Immature natural killer cell (primary cell): ENCODE data around the gene TMEM219. TPM values are rescaled to one million over a fixed set of nuclear protein-coding genes. Genes with fewer than 3 reads are reported as not detected.
"Not testable (repeated sequence)": the region's sequence is repeated elsewhere in the genome, so short reads cannot be mapped to it uniquely, and the experiment has no call there.

Experiments
- DNase-seq, 3 donors: peaks; one replicate each; pipeline ENCODE4 v3.0.0; 2022; ENCODE audit warnings: mixed read lengths in 1 of 3
- H3K27ac Mint-ChIP-seq, 6 donors: one replicate each; pipeline ENCODE4 v1.8.0; 2020; ENCODE audit warnings: mixed read lengths in 6 of 6, mild to moderate bottlenecking in 5 of 6, inconsistent platforms in 4 of 6, moderate library complexity in 3 of 6
- H3K27me3 Mint-ChIP-seq, 3 donors: one replicate each; pipeline ENCODE4 v1.8.0; 2020 to 2021; ENCODE audit warnings: low read depth in 3 of 3, mild to moderate bottlenecking in 3 of 3, mixed read lengths in 3 of 3, moderate library complexity in 3 of 3, inconsistent platforms in 1 of 3
- H3K36me3 Mint-ChIP-seq, 3 donors: one replicate each; pipeline ENCODE4 v1.8.0; 2020; ENCODE audit warnings: mixed read lengths in 3 of 3, inconsistent platforms in 2 of 3, mild to moderate bottlenecking in 2 of 3
- H3K4me1 Mint-ChIP-seq, 2 donors: one replicate each; pipeline ENCODE4 v1.8.0; 2020; ENCODE audit warnings: inconsistent platforms in 2 of 2, mild to moderate bottlenecking in 2 of 2, mixed read lengths in 2 of 2, moderate library complexity in 1 of 2
- H3K4me3 Mint-ChIP-seq, 5 donors: one replicate each; pipeline ENCODE4 v1.8.0; 2020; ENCODE audit warnings: mild to moderate bottlenecking in 5 of 5, mixed read lengths in 5 of 5, inconsistent platforms in 3 of 5, moderate library complexity in 3 of 5
- H3K9me3 Mint-ChIP-seq, 6 donors: one replicate each; pipeline ENCODE4 v1.8.0; 2020; ENCODE audit warnings: mild to moderate bottlenecking in 6 of 6, mixed read lengths in 6 of 6, inconsistent platforms in 4 of 6, moderate library complexity in 3 of 6
- polyA plus RNA-seq, 3 donors: library from polyadenylated mRNA; unstranded; fragments of 300-500 nt; fragmentation: Illumina TruSeq; gene quantifications; one replicate each; pipeline ENCODE4 v1.2.3, GENCODE V29; 2021

The TMEM219 gene
- polyA plus RNA-seq, 3 donors from 2014 or later, result 157 to 243 (median 216) TPM

- no peaks in the 10 kb centered on the region for H3K36me3 Mint-ChIP-seq
- no peak for DNase-seq
- peaks cover 0 to 2% (median 0%) of the 10 kb centered on the region in 6 donors for H3K9me3 Mint-ChIP-seq
- peaks cover 2 to 5% of the 10 kb centered on the region in 2 donors for H3K4me1 Mint-ChIP-seq
- peak overlapping the region in 1 of 6 donors; percentile 50 for H3K27ac Mint-ChIP-seq
- peaks cover 10 to 18% (median 14%) of the 10 kb centered on the region in 3 donors for H3K27me3 Mint-ChIP-seq
- H3K4me3 Mint-ChIP-seq, result peak overlapping the region in 4 of 5 donors; percentile 36 to 66 (median 41)
Observed at GRCh38 chr16:30009990-30010843, 48.3 kb downstream of the TMEM219 start.

GRCh38 chr16:30010844-30011713, 49.2 kb downstream of the TMEM219 start, which contains the start of gene DOC2A:
Gene DOC2A, minus strand, starts transcription at chr16:30011027. Its CDS starts 805 bp downstream, at chr16:30010222.
- peaks cover 0 to 2% (median 0%) of the 10 kb centered on the region in 6 donors for H3K9me3 Mint-ChIP-seq
- peak within 1 kb of the TSS in 1 of 6 donors; percentile 50 for H3K27ac Mint-ChIP-seq
- no peak for DNase-seq

GRCh38 chr16:30011714-30012504, 50.0 kb downstream of the TMEM219 start:
- H3K27ac Mint-ChIP-seq, result no peak overlapping the region
- peaks cover 10 to 18% (median 14%) of the 10 kb centered on the region in 3 donors for H3K27me3 Mint-ChIP-seq
- H3K9me3 Mint-ChIP-seq, result peaks cover 0 to 2% (median 0%) of the 10 kb centered on the region in 6 donors
- peaks cover 2 to 5% of the 10 kb centered on the region in 2 donors for H3K4me1 Mint-ChIP-seq
- H3K36me3 Mint-ChIP-seq, result no peaks in the 10 kb centered on the region
- no peak for DNase-seq
- H3K4me3 Mint-ChIP-seq, result peak overlapping the region; percentile 60 to 84 (median 76)

More at GRCh38 chr16:30010844-30011713, 49.2 kb downstream of the TMEM219 start, which contains the start of gene DOC2A:
- Mint-ChIP-seq H3K4me3 (peak within 1 kb of the TSS in 4 of 5 donors; percentile 58 to 84 (median 70)), H3K27me3 (peaks cover 10 to 18% (median 14%) of the 10 kb centered on the region in 3 donors), H3K4me1 (peaks cover 2 to 5% of the 10 kb centered on the region in 2 donors), H3K36me3 (no peaks in the 10 kb centered on the region)

- H3K9me3 Mint-ChIP-seq, DNase-seq, H3K27ac Mint-ChIP-seq, H3K4me1 Mint-ChIP-seq, H3K4me3 Mint-ChIP-seq, H3K36me3 Mint-ChIP-seq: not testable (repeated sequence)
- peaks cover 8 to 20% (median 14%) of the 10 kb centered on the region in 3 donors for H3K27me3 Mint-ChIP-seq
Observed at GRCh38 chr16:30012598-30012997, 50.7 kb downstream of the TMEM219 start.

- not testable (repeated sequence) for H3K27ac Mint-ChIP-seq, H3K4me1 Mint-ChIP-seq, H3K36me3 Mint-ChIP-seq, H3K4me3 Mint-ChIP-seq, DNase-seq, H3K9me3 Mint-ChIP-seq
- peaks cover 4 to 16% (median 12%) of the 10 kb centered on the region in 3 donors for H3K27me3 Mint-ChIP-seq
Observed at GRCh38 chr16:30015450-30015849, 53.6 kb downstream of the TMEM219 start.

GRCh38 chr16:30016555-30017276, 54.8 kb downstream of the TMEM219 start:
- peaks cover 10 to 14% of the 10 kb centered on the region in 2 donors for H3K4me1 Mint-ChIP-seq
- H3K27me3 Mint-ChIP-seq, result peaks cover 2 to 15% (median 14%) of the 10 kb centered on the region in 3 donors
- no peak for DNase-seq
- no peak overlapping the region for H3K27ac Mint-ChIP-seq
- no peaks in the 10 kb centered on the region for H3K36me3 Mint-ChIP-seq
- H3K4me3 Mint-ChIP-seq, result no peak overlapping the region
- H3K9me3 Mint-ChIP-seq, result peaks cover 0 to 2% (median 0%) of the 10 kb centered on the region in 6 donors

GRCh38 chr16:30017277-30017656, 55.4 kb downstream of the TMEM219 start:
- H3K27ac Mint-ChIP-seq, result no peak overlapping the region
- H3K4me3 Mint-ChIP-seq, result no peak overlapping the region
- peaks cover 0 to 14% (median 9%) of the 10 kb centered on the region in 3 donors for H3K27me3 Mint-ChIP-seq
- DNase-seq, result no peak
- no peaks in the 10 kb centered on the region for H3K9me3 Mint-ChIP-seq
- H3K4me1 Mint-ChIP-seq, result peaks cover 8 to 9% of the 10 kb centered on the region in 2 donors
- H3K36me3 Mint-ChIP-seq, result no peaks in the 10 kb centered on the region

- not testable (repeated sequence) for H3K4me3 Mint-ChIP-seq, H3K4me1 Mint-ChIP-seq, H3K9me3 Mint-ChIP-seq, H3K36me3 Mint-ChIP-seq, DNase-seq, H3K27ac Mint-ChIP-seq
- H3K27me3 Mint-ChIP-seq, result peaks cover 0 to 11% (median 7%) of the 10 kb centered on the region in 3 donors
Observed at GRCh38 chr16:30017937-30018336, 56.1 kb downstream of the TMEM219 start.

GRCh38 chr16:30018731-30019158, 56.9 kb downstream of the TMEM219 start:
- peaks cover 8 to 9% of the 10 kb centered on the region in 2 donors for H3K4me1 Mint-ChIP-seq
- no peaks in the 10 kb centered on the region for H3K9me3 Mint-ChIP-seq
- no peak overlapping the region for H3K27ac Mint-ChIP-seq
- no peak for DNase-seq
- H3K27me3 Mint-ChIP-seq, result peaks cover 0 to 11% (median 5%) of the 10 kb centered on the region in 3 donors
- no peak overlapping the region for H3K4me3 Mint-ChIP-seq
- no peaks in the 10 kb centered on the region for H3K36me3 Mint-ChIP-seq

Other genes starting within 250 kb of the TMEM219 start
- 10 to 100 TPM in 2 of 3 donors, 1 to 10 TPM in 1; 9.6 to 39.8 (median 21.9) TPM for gene C16orf54, start 216.1 kb upstream of the TMEM219 start, polyA plus RNA-seq
- not detected for gene ZG16, start 183.8 kb upstream of the TMEM219 start, polyA plus RNA-seq
- 10 to 100 TPM; 33.1 to 45.2 (median 33.3) TPM for gene KIF22, start 171.3 kb upstream of the TMEM219 start, polyA plus RNA-seq
- gene MAZ, start 155.6 kb upstream of the TMEM219 start, polyA plus RNA-seq, result 10 to 100 TPM; 49.2 to 54.8 (median 52.7) TPM
- not detected for gene PRRT2, start 149.9 kb upstream of the TMEM219 start, polyA plus RNA-seq
- 10 to 100 TPM; 44.8 to 55.2 (median 46.1) TPM for gene PAGR1, start 145.9 kb upstream of the TMEM219 start, polyA plus RNA-seq
- gene MVP, start 141.6 kb upstream of the TMEM219 start, polyA plus RNA-seq, result 100 to 1,000 TPM; 103 to 195 (median 142) TPM
- gene CDIPT, start 98.9 kb upstream of the TMEM219 start, polyA plus RNA-seq, result 100 to 1,000 TPM in 2 of 3 donors, 10 to 100 TPM in 1; 77.6 to 115 (median 110) TPM
- gene SEZ6L2, start 62.5 kb upstream of the TMEM219 start, polyA plus RNA-seq, result not detected
- not detected for gene ASPHD1, start 61.6 kb upstream of the TMEM219 start, polyA plus RNA-seq
- gene KCTD13, start 35.9 kb upstream of the TMEM219 start, polyA plus RNA-seq, result 10 to 100 TPM in 1 of 3 donors, 1 to 10 TPM in 2; 3.5 to 13.8 (median 9.2) TPM
- gene TAOK2, start 11.8 kb downstream of the TMEM219 start, polyA plus RNA-seq, result 10 to 100 TPM in 1 of 3 donors, 1 to 10 TPM in 2; 2.1 to 10.7 (median 3.0) TPM
- gene HIRIP3, start 33.5 kb downstream of the TMEM219 start, polyA plus RNA-seq, result 10 to 100 TPM; 14.1 to 23.5 (median 18.9) TPM
- gene INO80E, start 34.2 kb downstream of the TMEM219 start, polyA plus RNA-seq, result 1 to 10 TPM; 7.4 to 7.9 (median 7.7) TPM
- gene DOC2A, start 48.9 kb downstream of the TMEM219 start, polyA plus RNA-seq, result not detected
- gene C16orf92, start 61.1 kb downstream of the TMEM219 start, polyA plus RNA-seq, result not detected
- gene TLCD3B, start 69.2 kb downstream of the TMEM219 start, polyA plus RNA-seq, result not detected
- 1,000 to 10,000 TPM in 2 of 3 donors, 100 to 1,000 TPM in 1; 741 to 1,156 (median 1,018) TPM for gene ALDOA, start 103.7 kb downstream of the TMEM219 start, polyA plus RNA-seq
- 100 to 1,000 TPM; 244 to 365 (median 317) TPM for gene PPP4C, start 113.9 kb downstream of the TMEM219 start, polyA plus RNA-seq
- gene TBX6, start 129.8 kb downstream of the TMEM219 start, polyA plus RNA-seq, result not detected
- 100 to 1,000 TPM; 248 to 354 (median 284) TPM for gene YPEL3, start 134.1 kb downstream of the TMEM219 start, polyA plus RNA-seq
- not detected for gene GDPD3, start 151.5 kb downstream of the TMEM219 start, polyA plus RNA-seq
- gene MAPK3, start 161.1 kb downstream of the TMEM219 start, polyA plus RNA-seq, result 1 to 10 TPM; 4.3 to 6.4 (median 5.8) TPM
- 1,000 to 10,000 TPM; 1,282 to 1,713 (median 1,680) TPM for gene CORO1A, start 221.5 kb downstream of the TMEM219 start, polyA plus RNA-seq
- gene BOLA2B, start 231.6 kb downstream of the TMEM219 start, polyA plus RNA-seq, result 100 to 1,000 TPM; 141 to 239 (median 203) TPM
- 100 to 1,000 TPM in 1 of 3 donors, 10 to 100 TPM in 2; 91.2 to 113 (median 99.6) TPM for gene SLX1A, start 231.8 kb downstream of the TMEM219 start, polyA plus RNA-seq
- 1 to 10 TPM; 1.4 to 3.1 (median 2.7) TPM for gene SULT1A3, start 237.2 kb downstream of the TMEM219 start, polyA plus RNA-seq